ENCODE results near the gene ZCCHC2.

Gene ZCCHC2

DNA sequence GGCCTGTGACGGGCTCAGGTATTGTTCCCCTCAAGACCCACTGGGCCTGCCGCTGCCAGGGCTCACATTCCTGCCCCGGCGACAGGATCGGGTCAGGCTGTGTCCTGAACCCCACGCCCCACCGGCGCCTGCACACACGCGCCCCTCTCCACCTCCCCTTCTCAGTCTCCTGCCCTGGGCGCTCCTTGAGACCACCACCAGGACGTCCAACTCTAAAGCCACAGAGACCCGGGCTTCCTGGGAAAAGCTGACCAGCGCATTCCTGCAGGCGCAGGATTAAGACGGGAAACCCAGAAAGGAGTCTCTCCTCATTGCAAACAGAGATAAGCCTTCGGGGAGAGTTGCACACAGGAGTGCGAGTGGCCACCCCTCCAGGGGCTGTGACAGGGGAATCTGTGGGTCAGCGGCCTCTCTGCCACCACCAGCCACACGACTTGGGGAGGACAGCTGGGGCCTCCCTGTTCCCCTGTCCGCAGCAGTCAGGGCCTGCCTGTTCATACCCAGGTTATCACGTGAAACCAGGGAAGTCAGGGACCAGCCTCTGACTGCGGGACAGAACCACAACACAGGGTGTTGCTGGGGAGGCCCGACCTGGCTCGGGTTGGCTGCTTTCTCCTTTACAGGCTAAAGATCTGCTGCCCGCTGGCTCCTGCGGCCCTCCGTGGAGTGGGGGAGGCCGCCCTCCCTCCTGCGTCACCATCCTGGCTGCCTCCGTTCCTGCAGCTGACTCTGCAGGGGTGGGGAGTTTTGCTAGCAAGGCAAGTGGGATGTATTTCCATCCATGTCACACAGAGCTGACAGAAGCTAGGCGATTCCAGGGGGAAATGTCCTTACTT, 88.8 kb downstream of the ZCCHC2 start:
- DNase-seq, result no peak

DNA sequence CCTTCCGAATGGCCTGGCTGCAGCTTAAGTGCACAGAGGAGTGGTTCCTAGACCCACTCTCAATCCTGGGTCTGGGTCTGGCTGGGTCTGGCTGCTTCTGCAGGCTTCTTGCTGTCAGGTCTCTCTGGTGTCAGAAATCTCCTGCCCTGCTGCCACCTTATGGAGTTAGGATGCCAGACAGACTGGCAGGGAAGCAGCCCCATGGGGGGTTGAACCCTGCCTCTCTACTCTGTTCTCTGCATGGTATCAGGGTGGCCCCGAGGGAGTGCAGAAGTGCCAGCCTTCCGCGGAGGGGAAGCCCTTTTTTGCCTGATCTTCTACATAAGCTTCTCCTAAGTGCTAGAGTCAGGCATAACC, 89.4 kb downstream of the ZCCHC2 start:
- no peak for DNase-seq

DNA sequence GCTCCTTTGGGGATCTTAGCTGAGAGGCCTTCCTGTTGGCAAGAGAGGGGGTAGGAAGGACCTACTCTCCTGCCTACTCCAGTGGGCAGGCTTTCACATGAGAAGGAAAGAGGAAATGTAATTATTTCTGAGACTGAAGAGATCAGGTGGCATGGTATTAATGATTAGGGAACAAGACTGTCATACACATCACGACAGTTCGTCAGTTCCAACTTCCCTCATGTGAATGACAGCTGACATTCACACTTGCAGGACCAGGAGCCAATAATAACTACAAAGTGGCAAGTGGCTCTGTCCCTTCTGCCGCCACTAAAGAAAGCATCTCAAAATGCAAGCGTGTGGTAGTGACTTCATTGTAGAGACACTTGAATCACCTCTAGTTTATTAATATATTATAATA, 90.0 kb downstream of the ZCCHC2 start:
- no peak for DNase-seq

DNA sequence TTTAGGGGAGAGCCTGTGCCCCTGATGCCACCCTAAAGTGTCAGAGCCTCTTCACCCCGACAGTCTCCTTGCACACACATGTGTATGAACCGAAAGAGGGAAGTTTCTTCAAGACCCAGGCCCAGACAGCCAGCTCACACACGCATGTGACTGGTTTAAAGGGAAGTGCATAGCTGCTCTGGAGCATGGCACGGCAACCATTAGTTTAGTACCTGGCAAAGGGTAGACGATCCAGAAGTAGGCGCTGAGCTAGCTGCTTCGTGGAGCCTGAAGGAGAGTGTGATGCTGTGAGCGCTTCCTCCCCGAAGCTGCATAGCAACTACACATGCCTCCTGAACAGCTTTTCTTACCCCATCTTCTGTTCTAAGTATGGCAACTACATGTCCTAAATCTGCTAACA, 91.7 kb downstream of the ZCCHC2 start:
- DNase-seq, result no peak

DNA sequence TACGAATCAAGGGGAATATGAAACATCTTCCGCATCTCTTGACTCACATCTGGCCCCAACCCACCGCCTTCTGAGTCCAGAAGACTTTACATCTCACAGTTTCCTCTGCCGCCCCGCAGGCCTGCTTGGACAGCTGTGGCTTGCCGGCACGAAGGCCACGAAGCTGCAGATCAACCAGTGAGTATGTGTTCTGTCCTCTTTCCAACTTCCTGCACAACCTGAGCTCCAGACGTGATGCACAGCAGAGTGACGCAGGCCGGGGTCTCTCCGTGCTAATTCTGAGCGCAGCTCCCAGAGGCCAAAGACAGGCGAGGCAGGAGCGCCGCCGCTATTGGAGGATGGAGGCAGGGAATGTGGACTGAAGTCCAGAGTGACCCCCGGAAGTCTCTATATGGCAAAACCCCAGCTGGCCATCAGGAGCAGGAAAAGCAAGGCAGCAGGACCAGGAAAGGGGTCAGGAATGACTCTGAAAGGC, 93.5 kb downstream of the ZCCHC2 start:
- no peak for DNase-seq

DNA sequence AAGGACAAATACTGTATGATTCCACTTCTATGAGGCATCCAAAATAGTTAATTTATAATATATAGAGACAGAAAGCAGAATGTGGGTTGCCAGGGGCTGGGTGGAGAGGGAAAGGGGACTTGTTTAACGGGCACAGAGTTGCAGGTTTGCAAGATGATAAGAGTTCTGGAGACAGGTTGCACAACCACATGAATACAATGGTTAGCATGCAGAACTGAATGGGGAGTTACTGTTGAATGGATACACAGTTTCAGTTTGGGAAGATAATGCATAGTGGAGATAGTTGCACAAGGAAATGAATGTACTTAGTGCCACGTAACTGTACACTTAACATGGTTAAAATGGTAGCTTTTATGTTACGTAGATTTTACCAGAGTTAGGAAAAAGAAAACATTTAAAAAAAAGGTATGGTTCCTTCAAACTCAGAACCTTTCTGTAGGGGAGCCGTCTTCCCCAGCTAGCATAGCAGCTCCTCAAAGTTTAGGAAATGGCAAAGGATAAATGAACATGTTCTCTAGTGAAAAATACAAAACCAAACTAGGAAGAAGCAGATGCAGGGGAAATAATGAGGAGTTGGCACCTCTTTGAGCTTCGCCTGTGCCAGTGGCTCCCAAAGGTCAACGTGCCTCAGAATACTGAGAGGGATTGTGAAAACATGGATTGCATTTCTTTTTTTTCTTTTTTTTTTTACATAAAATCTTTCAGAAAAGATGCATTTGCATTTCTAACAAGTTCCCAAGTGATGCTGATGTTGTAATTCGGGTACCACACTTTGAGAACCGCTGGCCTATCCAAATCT, 95.2 kb downstream of the ZCCHC2 start:
- DNase-seq, result no peak

DNA sequence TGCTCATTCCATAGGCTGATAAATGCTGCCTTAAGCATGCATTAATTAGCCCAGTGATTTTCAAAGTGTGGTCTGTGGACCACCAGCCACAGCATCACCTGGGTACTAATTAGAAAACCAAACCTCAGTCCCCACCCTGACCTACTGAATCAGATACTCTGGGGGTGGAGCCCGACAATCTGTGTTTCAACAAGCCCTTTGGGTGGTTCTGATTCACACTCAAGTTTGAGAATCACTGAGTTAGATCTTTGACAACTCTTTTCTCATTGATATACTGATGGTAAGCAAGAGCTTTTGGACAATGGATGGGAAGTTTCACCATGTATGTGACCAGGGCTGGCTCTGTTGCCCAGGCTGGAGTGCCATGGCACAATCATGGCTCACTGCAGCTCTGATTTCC, 95.9 kb downstream of the ZCCHC2 start:
- no peak for DNase-seq

DNA sequence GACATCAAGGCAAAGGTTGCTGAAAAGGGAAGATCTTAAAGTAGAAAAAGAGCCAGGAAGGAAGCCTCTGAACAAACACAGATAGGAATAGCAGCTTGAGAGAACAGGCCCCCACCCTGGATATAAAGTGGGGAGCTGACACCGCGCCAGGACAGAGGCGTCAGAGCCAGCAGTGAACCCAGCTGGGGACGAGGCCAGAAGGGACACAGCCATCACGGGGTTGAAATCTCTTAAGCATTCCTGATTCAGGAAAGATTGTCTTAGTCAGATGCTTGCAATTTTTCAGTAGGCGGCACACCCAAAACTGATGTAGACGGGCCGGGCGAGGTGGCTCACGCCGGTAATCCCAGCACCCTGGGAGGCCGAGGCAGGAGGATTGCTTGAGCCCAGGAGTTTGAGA, 98.7 kb downstream of the ZCCHC2 start:
- no peak for DNase-seq

DNA sequence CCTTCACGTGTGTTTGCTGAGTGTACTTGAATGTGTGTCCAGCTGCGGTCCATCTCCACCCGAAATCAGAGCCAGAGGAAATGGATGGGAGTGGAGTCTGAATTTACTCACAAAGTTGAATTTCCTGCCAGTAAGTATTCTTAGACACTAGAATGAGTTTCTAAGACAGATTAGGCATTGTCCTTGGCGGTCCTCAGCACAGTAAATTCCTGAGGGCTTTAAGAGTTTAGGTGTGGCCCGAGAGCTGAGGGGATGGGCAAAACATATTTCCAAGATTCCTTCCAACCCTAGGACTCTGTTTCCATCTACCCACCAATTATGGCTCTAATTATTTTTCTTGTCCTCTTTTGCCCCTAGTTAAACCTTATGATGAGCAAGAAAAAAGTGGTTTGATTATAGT, 102.2 kb downstream of the ZCCHC2 start:
- DNase-seq, result no peak
